GM21723 (cell line): ENCODE data around the gene CBX1.
A peak's percentile ranks its signal among the peaks of the same experiment; 100 is the strongest.
"Not testable (repeated sequence)": the region's sequence is repeated elsewhere in the genome, so short reads cannot be mapped to it uniquely, and the experiment has no call there.

Experiments
- ATAC-seq: cut with Tn5 transposase; IDR thresholded peaks from one replicate; pipeline ENCODE4 v1.9.1; 2021; ENCODE audit warnings: mild to moderate bottlenecking, moderate library complexity; ENCODE audit not compliant: unreplicated experiment

CBX1 gene

DNA sequence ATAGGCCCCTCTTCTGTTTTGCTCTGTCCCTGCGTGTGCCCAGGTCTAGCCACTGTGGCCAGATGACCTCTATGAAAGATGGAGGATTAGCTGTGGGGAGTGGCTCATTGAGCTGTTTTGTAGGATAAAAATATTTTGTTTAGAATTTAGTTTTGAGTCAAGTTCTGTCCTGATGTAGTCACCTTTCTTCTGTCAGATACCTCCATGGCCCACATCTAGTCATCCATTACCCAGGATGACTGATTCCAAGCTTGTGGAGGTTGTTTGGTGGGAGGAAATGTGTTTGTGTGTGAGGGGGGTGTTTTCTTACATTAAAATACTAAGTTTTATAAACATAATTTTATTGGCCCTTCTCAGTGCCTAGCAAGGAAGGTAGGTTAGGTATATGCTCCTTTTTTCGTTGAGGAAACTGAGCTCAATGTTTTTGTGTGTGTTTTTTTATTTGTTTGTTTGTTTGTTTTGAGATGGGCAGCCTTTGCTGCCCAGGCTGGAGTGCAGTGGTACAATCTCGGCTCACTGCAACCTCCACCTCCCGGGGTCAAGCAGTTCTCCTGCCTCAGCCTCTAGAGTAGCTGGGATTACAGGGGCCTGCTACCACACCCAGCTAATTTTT is 22.6 kb upstream of the CBX1 start:
- ATAC-seq, result no peak

DNA sequence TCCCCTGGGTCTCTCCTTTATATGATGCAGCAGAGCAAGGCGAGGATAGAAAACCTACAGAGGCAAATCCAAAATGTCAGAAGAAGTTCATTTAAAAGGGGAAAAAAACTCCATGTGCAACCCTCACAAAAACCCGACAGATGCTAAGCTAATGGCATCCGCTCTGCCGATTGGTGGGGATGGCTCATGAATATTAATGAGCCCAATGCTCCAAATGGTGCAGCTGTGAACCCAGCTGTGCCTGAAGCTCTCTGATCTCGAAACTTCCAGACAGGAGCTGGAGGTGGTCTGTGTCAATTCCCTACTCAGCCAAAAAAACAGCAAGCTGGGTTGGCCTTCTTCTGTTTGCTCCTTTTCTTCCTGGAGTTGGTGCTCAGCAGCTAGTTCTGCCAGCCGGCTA is 21.8 kb upstream of the CBX1 start:
- ATAC-seq, result no peak

DNA sequence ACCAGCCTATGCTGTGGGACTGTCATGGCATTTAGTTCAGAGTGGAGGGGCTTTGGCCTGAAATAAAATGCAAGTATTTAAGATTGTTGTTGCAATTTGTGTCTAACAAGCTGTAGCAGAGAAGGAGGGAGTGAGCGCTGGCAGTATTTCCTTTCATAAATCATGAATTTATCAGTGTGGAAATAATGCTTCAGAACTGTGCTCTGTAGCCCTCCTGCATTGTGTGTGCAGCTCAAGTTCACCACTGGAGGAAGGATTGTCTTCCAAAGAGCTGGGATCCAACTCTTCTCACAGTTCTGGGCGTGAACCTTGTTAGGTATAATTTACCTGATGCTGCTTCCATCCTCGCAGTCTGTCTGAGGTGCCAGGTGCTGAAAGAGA is 21.4 kb upstream of the CBX1 start:
- no peak for ATAC-seq

DNA sequence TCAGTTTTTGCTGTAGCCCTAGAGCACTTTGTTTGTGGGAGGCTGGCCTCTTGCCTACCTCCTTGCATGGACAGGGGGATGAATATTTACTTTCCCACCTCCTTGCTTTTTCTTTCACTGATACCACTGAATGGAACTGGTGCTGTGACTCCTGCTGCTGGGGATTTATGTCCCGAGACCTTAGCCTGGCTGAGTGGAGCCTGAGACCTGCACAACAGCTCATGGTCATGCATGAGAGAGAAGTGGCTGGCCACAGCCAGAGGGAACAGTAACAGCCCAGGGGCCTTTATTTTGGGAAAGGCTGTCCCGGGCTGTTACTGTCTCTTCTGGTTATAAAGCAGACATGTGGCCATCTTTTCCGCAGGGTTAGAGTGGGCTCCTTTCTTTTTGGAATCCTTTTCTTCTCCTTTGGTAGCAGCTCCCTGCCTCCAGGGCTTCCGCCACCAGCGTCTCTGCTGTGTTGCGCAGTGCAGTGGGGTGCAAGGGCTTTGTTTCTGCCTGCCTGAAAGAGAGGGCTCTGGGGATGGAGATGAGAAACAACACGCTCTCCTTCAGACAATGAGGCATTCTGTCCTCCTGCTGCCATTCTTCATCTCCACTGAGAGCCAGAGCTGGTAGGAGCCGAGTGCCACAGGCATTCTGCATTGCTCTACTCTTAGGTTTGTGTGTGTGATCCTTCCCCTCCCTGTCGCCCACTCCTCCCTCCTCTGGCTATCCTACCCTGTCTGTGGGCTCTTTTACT is 20.8 kb upstream of the CBX1 start:
- ATAC-seq, result no peak

DNA sequence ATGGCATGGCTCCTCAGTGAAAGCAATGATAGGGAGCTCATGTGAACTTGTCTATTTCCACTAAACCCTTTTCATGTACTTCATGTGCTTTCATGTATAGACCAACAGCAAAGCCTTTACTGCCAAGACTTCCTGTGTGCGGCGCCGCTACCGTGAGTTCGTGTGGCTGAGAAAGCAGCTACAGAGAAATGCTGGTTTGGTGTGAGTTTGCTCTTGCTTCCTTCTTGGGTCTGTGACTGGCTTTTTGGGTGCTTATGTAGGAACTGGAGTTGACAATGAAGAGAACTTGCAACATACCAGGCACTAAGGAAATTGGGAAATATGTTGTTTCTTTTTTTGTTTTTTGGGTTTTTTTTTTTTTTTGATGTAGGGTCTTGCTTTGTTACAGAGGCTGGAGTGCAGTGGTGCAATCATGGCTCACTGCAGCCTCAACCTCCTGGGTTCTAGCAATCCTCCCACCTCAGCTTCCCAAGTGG is 12.0 kb upstream of the CBX1 start:
- peak; percentile 37 for ATAC-seq

DNA sequence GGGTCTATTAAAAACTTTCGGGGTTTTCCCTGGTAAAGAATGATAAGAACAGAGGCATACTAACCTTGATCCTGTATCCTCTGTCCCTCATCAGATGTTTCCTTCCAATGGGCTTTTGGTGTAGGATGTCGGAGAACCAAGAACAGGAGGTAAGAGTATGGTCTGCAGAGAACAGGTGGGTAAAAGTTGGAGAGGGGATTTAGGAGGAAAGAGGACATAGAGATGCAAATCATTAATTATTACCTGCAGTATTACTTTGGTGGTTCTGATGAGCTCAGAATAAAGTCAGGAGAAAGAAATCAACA is 10.6 kb upstream of the CBX1 start:
- ATAC-seq, result no peak

DNA sequence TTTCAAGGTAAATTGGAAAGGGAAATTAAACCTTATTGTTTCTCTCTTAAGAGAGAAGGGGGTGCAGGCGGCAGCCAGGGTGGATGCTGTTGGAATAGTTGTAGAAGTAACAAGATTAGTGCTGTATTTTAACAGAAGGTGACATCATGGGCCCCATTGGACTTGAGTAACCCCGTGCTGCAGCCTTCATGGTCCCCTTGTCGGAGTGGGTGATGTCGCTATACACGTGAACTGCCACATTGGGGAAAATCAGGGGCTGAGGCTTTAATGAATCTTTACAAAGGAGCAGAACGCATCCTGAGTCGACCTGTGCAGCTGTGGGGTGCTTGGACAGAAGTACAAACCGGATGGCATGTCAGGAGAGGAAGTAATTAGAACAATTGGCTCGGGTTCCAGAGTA is 9.5 kb upstream of the CBX1 start:
- ATAC-seq, result no peak

DNA sequence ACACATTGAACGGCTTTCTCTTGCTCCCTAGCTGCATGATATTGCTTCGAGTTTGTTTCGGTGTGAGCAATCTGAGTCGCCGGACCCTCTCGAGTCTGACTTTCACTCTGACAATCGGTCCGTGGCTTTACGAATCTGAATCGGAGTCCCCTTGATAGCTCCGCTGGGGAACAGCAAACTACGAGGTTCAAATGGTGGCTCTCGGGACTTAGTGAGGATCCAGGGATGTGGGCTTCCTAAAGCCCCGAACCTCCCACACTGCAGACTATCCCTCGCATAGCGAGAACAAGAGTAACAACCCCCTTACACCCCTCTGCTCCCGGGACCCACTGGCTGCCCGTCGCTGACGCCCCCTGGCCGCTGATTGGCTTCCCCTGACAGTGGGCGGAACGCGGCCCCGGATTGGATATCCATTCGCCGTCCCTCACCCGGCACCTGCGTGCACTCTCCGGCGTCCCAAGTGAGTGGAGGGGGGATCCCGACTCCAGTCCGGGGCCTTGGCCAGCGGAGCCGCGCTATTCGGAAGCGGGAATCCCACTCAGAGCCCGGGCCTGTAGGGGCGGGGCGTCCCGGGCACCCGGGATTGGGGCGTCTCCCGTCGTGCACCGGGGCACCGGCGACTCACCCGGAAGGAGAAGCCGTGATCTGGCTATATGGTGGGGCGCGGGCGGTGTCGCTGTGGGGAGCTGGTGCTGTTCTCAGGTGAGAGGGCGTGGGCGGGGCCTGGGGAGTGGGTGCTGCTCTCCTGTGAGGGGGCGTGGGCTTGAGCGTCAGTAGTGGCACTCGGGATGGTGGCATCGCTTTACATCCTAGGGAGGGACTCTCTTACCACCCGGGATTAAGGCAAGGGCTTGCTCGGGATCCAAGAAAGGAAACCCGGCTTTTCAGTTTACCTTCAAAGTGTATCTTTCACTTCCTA is 6.1 kb upstream of the CBX1 start, which contains the start of gene SNX11:
TSS of gene SNX11 (plus strand) at position 630 of the 919 bp plus-strand sequence. CDS start 4,278 bp downstream, outside the sequence.
- ATAC-seq, result peak; percentile 80

DNA sequence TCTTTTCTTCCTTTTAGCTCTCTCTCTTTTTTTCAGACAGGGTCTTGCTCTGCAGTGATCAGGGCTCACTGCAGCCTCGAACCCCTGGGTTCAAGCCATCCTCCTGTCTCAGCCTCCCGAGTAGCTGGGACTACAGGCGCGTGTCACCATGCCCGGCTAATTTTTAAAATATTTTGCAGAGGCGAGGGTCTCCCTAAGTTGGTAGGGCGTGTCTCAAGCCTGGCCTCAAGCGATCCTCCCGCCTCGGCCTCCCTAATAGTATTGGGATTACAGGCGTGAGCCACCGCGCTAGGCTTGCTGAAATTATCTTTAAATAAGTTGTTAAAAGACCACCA is 5.5 kb upstream of the CBX1 start:
- ATAC-seq, result no peak

DNA sequence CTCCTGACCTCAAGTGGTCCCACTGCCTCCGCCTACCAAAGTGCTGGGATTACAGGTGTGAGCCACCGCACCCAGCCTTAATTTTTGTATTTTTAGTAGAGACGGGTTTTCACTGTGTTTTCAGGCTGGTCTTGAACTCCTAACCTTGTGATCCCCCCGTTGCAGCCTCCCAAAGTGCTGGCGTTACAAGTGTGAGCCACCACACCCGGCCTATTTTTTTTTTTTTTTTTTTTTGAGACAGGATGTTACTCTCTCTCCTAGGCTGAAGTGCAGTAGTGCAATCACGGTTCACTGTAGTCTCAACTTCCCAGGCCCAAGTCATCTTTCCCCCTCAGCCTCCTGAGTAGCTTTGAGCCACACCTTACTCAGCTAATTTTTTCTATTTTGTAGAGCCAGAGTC is 3.2 kb upstream of the CBX1 start:
- ATAC-seq, result no peak

DNA sequence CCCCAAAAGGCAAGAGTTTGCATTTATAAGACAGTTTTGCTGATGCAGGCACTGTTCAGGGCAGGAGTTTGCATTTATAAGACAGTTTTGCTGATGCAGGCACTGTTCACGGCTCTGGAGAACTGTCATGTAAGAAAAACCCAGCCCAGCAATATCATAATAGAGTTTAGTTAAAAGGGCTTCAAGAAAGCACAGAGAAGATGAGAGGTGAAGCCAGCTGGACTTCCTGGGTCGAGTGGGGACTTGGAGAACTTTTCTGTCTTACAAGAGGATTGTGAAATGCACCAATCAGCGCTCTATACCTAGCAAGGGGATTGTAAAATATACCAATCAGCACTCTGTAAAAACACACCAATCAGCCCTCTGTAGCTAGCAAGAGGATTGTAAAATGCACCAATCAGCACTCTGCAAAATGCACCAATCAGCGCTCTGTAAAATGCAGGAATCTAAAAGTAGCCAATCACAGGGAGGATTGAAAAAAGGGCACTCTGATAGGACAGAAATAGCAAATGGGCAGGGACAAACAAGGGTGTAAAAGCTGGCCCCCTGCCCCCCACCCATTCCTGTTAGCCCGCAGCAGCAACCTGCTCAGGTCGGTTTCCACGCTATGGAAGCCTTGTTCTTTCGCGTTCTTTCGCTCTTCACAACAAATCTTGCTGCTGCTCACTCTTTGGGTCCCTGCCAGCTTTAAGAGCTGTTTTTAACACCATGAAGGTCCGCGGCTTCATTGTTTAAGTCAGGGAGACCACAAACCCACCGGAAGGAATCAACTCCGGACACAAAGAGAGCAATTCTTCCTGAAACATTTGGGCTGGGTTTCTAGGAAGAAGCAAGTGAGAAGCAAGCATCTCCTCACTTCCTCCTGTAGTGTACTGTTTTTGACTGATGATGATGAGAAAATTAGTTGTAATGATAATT is 1.8 kb upstream of the CBX1 start:
- no peak for ATAC-seq

DNA sequence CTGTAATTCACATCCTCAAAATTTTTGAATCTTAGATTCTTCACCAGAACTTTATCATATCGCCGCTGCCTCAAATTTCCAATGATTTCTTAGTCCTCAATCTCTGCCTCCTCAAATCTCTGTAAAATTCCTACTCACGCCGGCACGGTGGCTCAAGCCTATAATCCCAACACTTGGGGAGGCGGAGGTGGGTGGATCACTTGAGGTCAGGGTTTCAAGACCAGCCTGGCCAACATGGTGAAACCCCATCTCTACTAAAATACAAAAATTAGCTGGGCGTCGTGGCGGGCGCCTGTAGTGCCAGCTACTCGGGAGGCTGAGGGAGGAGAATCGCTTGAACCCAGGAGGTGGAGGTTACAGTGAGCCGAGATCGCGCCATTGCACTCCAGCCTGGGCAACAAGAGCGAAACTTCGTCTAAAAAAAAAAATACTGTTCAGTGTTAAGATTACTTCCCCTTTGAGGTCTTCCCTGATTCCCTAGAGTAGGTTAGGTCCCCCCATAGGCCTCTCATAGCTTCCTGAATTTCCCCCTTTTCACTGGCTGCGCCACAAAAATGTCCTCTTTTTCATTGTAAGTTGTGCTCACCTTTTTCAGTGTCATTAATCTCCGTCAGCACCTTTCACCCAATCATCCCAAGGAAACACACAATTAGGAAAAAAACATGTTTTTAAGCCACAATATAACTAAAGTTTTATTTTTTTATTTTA is 919 bp upstream of the CBX1 start:
- no peak for ATAC-seq

DNA sequence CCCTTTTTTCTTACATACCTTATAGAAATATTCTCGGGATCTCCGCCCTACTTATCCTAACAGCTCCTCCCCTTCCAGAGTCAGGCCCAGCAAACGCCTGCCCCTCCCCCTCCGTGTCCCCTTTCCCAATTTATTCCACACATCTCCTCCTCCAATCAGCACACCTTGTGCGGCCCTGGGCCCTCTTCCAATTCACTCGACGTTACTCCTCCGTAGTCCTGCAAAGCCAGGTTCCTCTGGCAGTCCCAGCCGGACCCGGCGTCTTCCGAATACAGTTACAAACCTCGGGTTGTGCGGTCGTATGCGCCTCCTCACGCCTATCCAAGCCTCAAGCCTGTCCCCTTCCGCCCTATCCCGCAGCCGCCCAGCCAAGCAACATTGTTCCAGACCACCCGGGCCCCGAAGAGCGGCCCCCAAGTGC is 677 bp downstream of the CBX1 start:
- no peak for ATAC-seq

DNA sequence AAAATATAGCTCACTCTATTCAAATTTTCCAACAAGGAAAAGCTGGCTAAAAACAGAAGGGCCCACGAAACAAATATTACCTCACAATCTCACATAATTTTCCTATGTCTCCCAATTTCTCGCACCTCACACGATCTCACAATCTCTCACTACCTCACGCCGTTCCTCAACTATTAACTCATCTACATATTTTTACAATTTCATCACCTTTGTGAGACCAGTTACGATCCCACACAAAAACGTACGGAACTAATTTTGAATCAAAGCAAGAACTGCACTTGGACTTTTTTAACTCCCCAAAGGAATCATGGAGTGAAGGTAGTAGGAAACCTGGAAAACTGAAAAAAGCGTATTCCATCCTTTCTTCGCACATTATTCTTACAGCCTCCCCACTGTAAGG is 1.1 kb downstream of the CBX1 start:
- ATAC-seq, result no peak

DNA sequence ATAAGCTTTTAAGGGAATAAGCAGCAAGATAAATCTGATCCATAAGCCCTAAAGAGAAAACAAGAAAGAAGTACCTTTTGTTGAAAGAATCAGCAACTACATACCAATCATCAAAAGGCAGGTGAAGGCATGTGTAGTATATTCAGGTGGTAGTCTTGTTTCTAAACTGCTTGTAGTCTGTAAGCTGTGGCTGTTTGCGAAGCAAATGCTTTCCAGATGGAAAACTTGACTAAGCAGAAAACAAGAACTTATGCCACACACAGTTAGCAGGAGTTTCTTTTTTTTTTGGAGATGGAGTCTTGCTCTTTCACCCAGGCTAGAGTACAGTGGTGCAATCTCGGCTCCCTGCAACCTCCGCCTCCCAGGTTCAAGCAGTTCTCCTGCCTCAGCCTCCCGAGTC is 5.7 kb downstream of the CBX1 start:
- ATAC-seq, result no peak

DNA sequence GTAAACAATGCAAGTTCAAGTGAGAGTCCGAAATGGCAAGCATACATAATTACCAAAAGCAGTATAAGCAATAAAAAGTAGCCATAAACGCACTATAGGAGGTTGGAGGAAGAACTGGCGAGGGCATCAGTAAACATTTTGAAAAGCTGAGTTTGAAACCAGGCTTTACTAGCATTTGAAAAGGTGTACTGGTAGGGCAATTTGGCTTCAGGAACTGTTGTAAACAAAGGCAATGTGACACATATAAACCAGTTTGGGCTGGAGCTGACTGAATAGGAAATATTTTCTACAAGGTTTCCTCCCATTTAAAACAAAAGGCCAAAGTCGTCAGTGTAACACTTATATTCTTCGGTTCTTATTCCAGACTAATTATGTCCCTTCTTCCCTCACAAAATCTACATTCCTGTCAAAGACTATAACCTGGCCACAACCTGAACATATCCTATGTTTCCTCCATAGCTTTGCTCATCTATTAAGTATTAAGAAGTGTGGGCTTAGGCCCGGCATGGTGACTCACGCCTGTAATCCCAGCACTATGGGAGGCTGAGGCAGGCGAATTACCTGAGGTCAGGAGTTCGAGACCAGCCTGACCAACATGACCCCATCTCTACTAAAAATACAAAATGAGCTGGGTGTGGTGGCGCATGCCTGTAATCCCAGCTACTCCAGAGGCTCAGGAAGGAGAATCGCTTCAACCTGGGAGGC is 7.8 kb downstream of the CBX1 start:
- ATAC-seq, result no peak

DNA sequence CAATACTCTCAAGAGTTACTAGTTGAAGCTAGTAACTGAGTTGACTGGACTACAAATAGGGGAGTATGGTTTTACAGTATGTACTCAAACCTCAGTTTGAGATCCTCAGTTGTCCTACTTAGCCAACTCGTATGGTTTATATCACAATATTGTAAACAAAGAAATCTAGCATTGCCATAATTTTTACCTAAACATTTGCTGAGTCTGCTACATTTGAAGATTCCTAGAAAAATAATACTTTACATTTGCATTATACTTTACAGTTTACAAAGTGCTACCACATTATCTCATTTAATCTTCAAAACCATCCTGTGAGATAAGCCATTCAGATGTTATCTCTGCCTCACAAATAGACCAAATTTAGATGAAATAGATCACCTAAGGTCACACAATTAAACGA is 16.3 kb downstream of the CBX1 start:
- no peak for ATAC-seq

DNA sequence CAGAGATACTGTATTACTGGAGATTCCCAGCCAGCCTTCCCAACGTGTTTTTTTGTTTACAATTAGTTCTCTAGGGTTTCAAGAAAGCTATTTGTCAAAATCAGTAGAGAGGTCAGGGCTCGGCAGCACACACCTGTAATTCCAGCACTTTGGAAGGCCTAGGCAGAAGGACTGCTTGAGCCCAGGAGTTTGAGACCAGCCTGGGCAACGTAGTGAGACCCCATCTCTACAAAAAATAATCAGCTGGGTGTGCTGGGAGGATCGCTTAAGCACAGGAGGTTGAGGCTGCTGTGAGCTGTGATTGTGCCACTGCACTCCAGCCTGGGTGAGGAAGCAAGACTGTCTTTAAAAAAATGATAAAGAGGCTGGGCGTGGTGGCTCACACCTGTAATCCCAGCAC is 19.4 kb downstream of the CBX1 start:
- no peak for ATAC-seq

DNA sequence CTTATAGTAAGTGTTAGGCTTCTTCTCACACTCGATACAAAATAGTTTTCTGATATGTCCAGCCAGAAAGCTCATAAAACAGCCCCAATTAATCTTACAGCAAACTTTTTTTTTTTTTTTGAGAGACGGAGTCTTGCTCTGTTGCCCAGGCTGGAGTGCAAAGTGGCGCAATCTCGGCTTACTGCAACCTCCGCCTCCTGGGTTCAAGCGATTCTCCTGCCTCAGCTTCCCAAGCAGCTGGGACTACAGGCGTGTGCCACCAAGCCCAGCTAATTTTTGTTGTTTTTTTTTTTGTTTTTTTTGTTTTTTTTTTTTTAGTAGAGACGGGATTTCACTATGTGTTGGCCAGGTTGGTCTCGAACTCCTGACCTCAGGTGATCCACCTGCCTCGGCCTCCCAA is 24.1 kb downstream of the CBX1 start:
- ATAC-seq, result not testable (repeated sequence)
